H1 (cell line): ENCODE results near the gene SIM2. TPM values are rescaled to one million over a fixed set of nuclear protein-coding genes. Genes with fewer than 3 reads are reported as not detected.

Experiments
- CTCF ChIA-PET: fragments of 300-600 bp; sonication (Branson Sonifier 250); formaldehyde crosslinking; loops from one replicate; lab custom pipeline; 2021; ENCODE audit not compliant: partially characterized antibody; lab: Charles Lee
- POLR2A ChIA-PET: fragments of 300-600 bp; sonication (Branson Sonifier 250); formaldehyde crosslinking; loops from one replicate; lab custom pipeline; 2021; ENCODE audit warnings: inconsistent platforms; ENCODE audit not compliant: partially characterized antibody; lab: Charles Lee
- DNase-seq, 2 experiments: peaks; one replicate each; pipeline versions ENCODE4 v3.0.0 to v3.0.0-alpha.2; 2010 to 2022; ENCODE audit warnings: low spot score in 2 of 2, low read depth in 1 of 2, mixed read lengths in 1 of 2
- FAIRE-seq: peaks from 2 replicates; lab custom pipeline; 2011; peaks lifted over from hg19 to GRCh38; lab: Jason Lieb, UNC
- H2AFZ ChIP-seq: 2 replicates; pipeline ENCODE4 v1.8.1; 2012; ENCODE audit warnings: low read length, inconsistent platforms
- H2AK5ac ChIP-seq: 2 replicates; pipeline ENCODE4 v1.6.1; 2013; ENCODE audit warnings: low read depth, low read length
- H2BK120ac ChIP-seq: replicated peaks from 2 replicates; pipeline ENCODE3; 2013; ENCODE audit warnings: low read depth, low read length, inconsistent platforms
- H2BK12ac ChIP-seq: 2 replicates; pipeline ENCODE4 v1.6.1; 2013; ENCODE audit warnings: low read depth, low read length
- H2BK15ac ChIP-seq: 2 replicates; pipeline ENCODE4 v1.6.1; 2013; ENCODE audit warnings: low read length
- H2BK20ac ChIP-seq: 2 replicates; pipeline ENCODE4 v1.6.1; 2013; ENCODE audit warnings: low read length
- H2BK5ac ChIP-seq: 2 replicates; pipeline ENCODE4 v1.6.1; 2013; ENCODE audit warnings: low read depth, low read length
- H3K14ac ChIP-seq: 2 replicates; pipeline ENCODE4 v1.6.1; 2013; ENCODE audit warnings: inconsistent platforms; ENCODE audit not compliant: insufficient read length
- H3K18ac ChIP-seq: 2 replicates; pipeline ENCODE4 v1.6.1; 2013; ENCODE audit warnings: low read length; ENCODE audit errors: extremely low read depth
- H3K23ac ChIP-seq: 2 replicates; pipeline ENCODE4 v1.6.1; 2013; ENCODE audit warnings: inconsistent platforms; ENCODE audit not compliant: insufficient read length
- H3K23me2 ChIP-seq: 2 replicates; pipeline ENCODE4 v1.6.1; 2013; ENCODE audit warnings: low read depth, low read length
- H3K27ac ChIP-seq: 2 replicates; pipeline ENCODE4 v1.6.1; 2011; ENCODE audit warnings: low read depth, low read length, inconsistent platforms
- H3K27me3 ChIP-seq, 4 experiments: replicated peaks in 1 of 4; 1 replicate in 1 of 4; 2 replicates in 3 of 4; pipeline versions ENCODE4 v1.6.1 to v1.8.1; 2011 to 2013; ENCODE audit warnings: low read length in 3 of 4, mild to moderate bottlenecking in 3 of 4, inconsistent platforms in 2 of 4, mixed read lengths in 2 of 4, moderate library complexity in 1 of 4; ENCODE audit not compliant: control insufficient read depth in 3 of 4, insufficient read depth in 3 of 4; ENCODE audit errors: extremely low read depth in 1 of 4
- H3K36me3 ChIP-seq, 4 experiments: 2 replicates each; pipeline versions ENCODE4 v1.6.1 to v1.8.1; 2011 to 2013; ENCODE audit warnings: mild to moderate bottlenecking in 4 of 4, low read length in 3 of 4, moderate library complexity in 2 of 4, control low read depth in 1 of 4, inconsistent platforms in 1 of 4; ENCODE audit not compliant: insufficient read depth in 4 of 4, control insufficient read depth in 2 of 4
- H3K4ac ChIP-seq: replicated peaks from 2 replicates; pipeline ENCODE3; 2013; ENCODE audit warnings: low read length, low read depth, mixed read lengths, inconsistent platforms; ENCODE audit not compliant: insufficient read length
- H3K4me1 ChIP-seq, 4 experiments: replicated peaks in 1 of 4; 1 replicate in 1 of 4; 2 replicates in 3 of 4; pipeline versions ENCODE4 v1.6.1 to v1.8.1; 2011 to 2013; ENCODE audit warnings: low read length in 3 of 4, inconsistent platforms in 2 of 4, mixed read lengths in 1 of 4; ENCODE audit not compliant: insufficient read depth in 4 of 4, control insufficient read depth in 3 of 4
- H3K4me2 ChIP-seq, 2 experiments: 2 replicates each; pipeline versions ENCODE4 v1.6.1 to v1.8.1; 2011 to 2013; ENCODE audit warnings: low read depth in 2 of 2, low read length in 2 of 2, control low read depth in 1 of 2, inconsistent platforms in 1 of 2, mild to moderate bottlenecking in 1 of 2; ENCODE audit not compliant: insufficient read depth in 1 of 2
- H3K4me3 ChIP-seq, 4 experiments: fragments of 200-600, 300-600 bp in 1 of 4; sonication (generic), shearing (Covaris generic), sonication (Bioruptor Twin) in 1 of 4; 2 replicates each; pipeline versions ENCODE4 v1.5.1 to v1.8.1; 2011 to 2016; ENCODE audit warnings: low read length in 4 of 4, low read depth in 3 of 4, control low read depth in 2 of 4, inconsistent platforms in 2 of 4, mild to moderate bottlenecking in 2 of 4, mixed read lengths in 1 of 4, moderate library complexity in 1 of 4; ENCODE audit not compliant: insufficient read depth in 2 of 4; ENCODE audit errors: extremely low read depth in 1 of 4
- H3K56ac ChIP-seq: replicated peaks from 2 replicates; pipeline ENCODE3; 2013; ENCODE audit warnings: low read depth, mild to moderate bottlenecking, mixed read lengths, low read length, inconsistent platforms; ENCODE audit not compliant: insufficient read length
- H3K79me1 ChIP-seq: 2 replicates; pipeline ENCODE4 v1.6.1; 2013; ENCODE audit warnings: low read depth, low read length, control low read depth
- H3K79me2 ChIP-seq, 2 experiments: 2 replicates each; pipeline versions ENCODE4 v1.6.1 to v1.8.1; 2012 to 2013; ENCODE audit warnings: low read length in 2 of 2, mild to moderate bottlenecking in 2 of 2, inconsistent platforms in 1 of 2; ENCODE audit not compliant: insufficient read depth in 2 of 2, control insufficient read depth in 1 of 2
- H3K9ac ChIP-seq, 4 experiments: replicated peaks in 1 of 4; 1 replicate in 1 of 4; 2 replicates in 3 of 4; pipeline versions ENCODE4 v1.6.1 to v1.8.1; 2011 to 2013; ENCODE audit warnings: low read depth in 3 of 4, low read length in 3 of 4, control low read depth in 2 of 4, mild to moderate bottlenecking in 2 of 4, moderate library complexity in 2 of 4, inconsistent platforms in 1 of 4; ENCODE audit errors: extremely low read depth in 1 of 4
- H3K9me3 ChIP-seq, 2 experiments: 2 replicates each; pipeline versions ENCODE4 v1.6.1 to v1.8.1; 2012 to 2013; ENCODE audit warnings: mild to moderate bottlenecking in 2 of 2, moderate library complexity in 2 of 2, control low read depth in 1 of 2, inconsistent platforms in 1 of 2, low read depth in 1 of 2, low read length in 1 of 2, mixed read lengths in 1 of 2; ENCODE audit not compliant: insufficient read depth in 2 of 2
- H4K20me1 ChIP-seq, 2 experiments: replicated peaks in 1 of 2; 2 replicates each; pipeline versions ENCODE3 to v1.8.1; 2011 to 2013; ENCODE audit warnings: inconsistent platforms in 2 of 2, low read length in 2 of 2, mild to moderate bottlenecking in 1 of 2; ENCODE audit not compliant: insufficient read depth in 2 of 2, control insufficient read depth in 1 of 2
- H4K5ac ChIP-seq: 2 replicates; pipeline ENCODE4 v1.6.1; 2013; ENCODE audit warnings: low read length, low read depth, mixed read lengths, inconsistent platforms; ENCODE audit not compliant: insufficient read length
- H4K8ac ChIP-seq: 2 replicates; pipeline ENCODE4 v1.8.0; 2013; ENCODE audit warnings: mild to moderate bottlenecking, moderate library complexity, low read length, inconsistent platforms; ENCODE audit not compliant: insufficient read depth; ENCODE audit errors: extremely low read depth
- H4K91ac ChIP-seq: replicated peaks from 2 replicates; pipeline ENCODE3; 2013; ENCODE audit warnings: low read length, mixed read lengths, inconsistent platforms; ENCODE audit not compliant: insufficient read length
- BRCA1 ChIP-seq: IDR thresholded peaks from 2 replicates; pipeline ENCODE4 v1.6.1; 2012; ENCODE audit warnings: low read depth, low read length, improper control_type of control experiment
- WGBS, 2 experiments: shearing (Covaris generic) in 1 of 2; methylation state at CpG; one replicate each; pipeline versions ENCODE4 v1.1.6 to v1.1.7; 2013 to 2015; ENCODE audit warnings: low lambda C conversion rate in 2 of 2, mixed read lengths in 2 of 2, inconsistent platforms in 1 of 2, low coverage in 1 of 2, missing lambda C conversion rate in 1 of 2; ENCODE audit not compliant: insufficient replicate concordance in 2 of 2, insufficient coverage in 1 of 2, insufficient read length in 1 of 2; ENCODE audit errors: extremely low coverage in 1 of 2, missing lambda C conversion rate in 1 of 2; 5-methylcytosine and 5-hydroxymethylcytosine counted together
- polyA plus RNA-seq, 7 experiments: library from polyadenylated mRNA; depleted of rRNA in 3 of 7; stranded (reverse) in 5 of 7; unstranded in 2 of 7; fragments of >200 nt in 5 of 7; fragments of 200-250 nt in 2 of 7; gene quantifications; 1 replicate in 5 of 7; 2 replicates in 1 of 7; 4 replicates in 1 of 7; pipeline versions ENCODE4 v1.2.1 to v1.2.3, GENCODE V29; 2011 to 2013; ENCODE audit warnings: missing spikeins in 2 of 7, mixed read lengths in 2 of 7
- total RNA-seq: library from RNA; stranded (reverse); fragmentation: NEBNext Ultra II Directional; extraction: Animal tissue kit (Norgen Biotek cat#: 25700); gene quantifications from 2 replicates; pipeline ENCODE4 v1.2.1, GENCODE V29; 2021

SIM2 gene
- total and polyA plus RNA-seq, 2 of the 8 experiments (the other 6 are each of a cell fraction or from before 2014, with no cell fraction given), result 0.05 to 0.26 TPM

- H2BK5ac ChIP-seq, result no peak overlapping the region
- H3K9ac ChIP-seq, result no peak overlapping the region
- no peak overlapping the region for H3K23ac ChIP-seq
- H3K56ac ChIP-seq, result no peak overlapping the region
- no peak overlapping the region for H3K4ac ChIP-seq
- no peak overlapping the region for H3K4me3 ChIP-seq
- POLR2A ChIA-PET, result interaction anchor here (1.8 kb wide), 1 partner anchor 9 kb away, joined by 5 read pairs; no protein-coding TSS in a partner anchor
- H3K79me1 ChIP-seq, result no peaks in the 10 kb centered on the region
- no peak overlapping the region for H2BK20ac ChIP-seq
- DNase-seq (no peak), FAIRE-seq (no peak)
- no peaks in the 10 kb centered on the region for H4K20me1 ChIP-seq
- H2BK120ac ChIP-seq, result no peak overlapping the region
- no peaks in the 10 kb centered on the region for H3K36me3 ChIP-seq
- 94% methylated on average over 7 of the region's 11 CpGs; no CpG with 5 or more reads in 1 of the 2 experiments for WGBS, 2 experiments
- no peak overlapping the region for H4K5ac ChIP-seq
- H2AFZ ChIP-seq, result no peak overlapping the region
- H3K4me2 ChIP-seq, result no peak overlapping the region
- H3K18ac ChIP-seq, result no peak overlapping the region
- H2AK5ac ChIP-seq, result no peak overlapping the region
- H3K27me3 ChIP-seq, result no peaks in the 10 kb centered on the region
- no peak overlapping the region for H3K14ac ChIP-seq
- H2BK15ac ChIP-seq, result no peak overlapping the region
- no peaks in the 10 kb centered on the region for H3K23me2 ChIP-seq
- no peaks in the 10 kb centered on the region for H3K9me3 ChIP-seq
- H3K27ac ChIP-seq, result no peak overlapping the region
- H2BK12ac ChIP-seq, result no peak overlapping the region
- CTCF ChIA-PET, result interaction anchor here (0.7 to 2.6 kb wide), 4 partner anchors 9 to 94 kb away, joined by 3 to 9 read pairs (median 4); no protein-coding TSS in a partner anchor
- no peaks in the 10 kb centered on the region for H3K79me2 ChIP-seq
- H4K91ac ChIP-seq, result no peak overlapping the region
- H3K4me1 ChIP-seq, result peaks cover 0 to 5% (median 2%) of the 10 kb centered on the region in 4 experiments; a peak in 2 of 7 replicates
- no peak overlapping the region for H4K8ac ChIP-seq
- TF ChIP-seq BRCA1, result no peak
Measured at GRCh38 chr21:36761685-36762084, 62.8 kb downstream of the SIM2 start.
